Esophagus squamous epithelium (tissue), 5 donors: ENCODE results near the gene UBXN4. TPM values are rescaled to one million over a fixed set of nuclear protein-coding genes. Genes with fewer than 3 reads are reported as not detected.

ENCODE experiments used
- DNase-seq: peaks from one replicate; lab custom pipeline; 2025; lab: John Stamatoyannopoulos, UW
- H3K27ac ChIP-seq, 4 donors: fragments of 200-600 bp; sonication (generic); one replicate each; pipeline ENCODE4 v1.5.1; 2016 to 2019; ENCODE audit warnings: mild to moderate bottlenecking in 1 of 4
- H3K27me3 ChIP-seq, 4 donors: fragments of 200-600 bp; sonication (generic); 1 replicate in 3 of 4; 2 replicates in 1 of 4; pipeline versions ENCODE4 v1.5.1 to v1.6.0; 2017 to 2021; ENCODE audit warnings: antibody characterized with exemption in 1 of 4
- H3K36me3 ChIP-seq, 3 donors: fragments of 200-600 bp; sonication (generic); one replicate each; pipeline ENCODE4 v1.5.1; 2016 to 2019
- H3K4me1 ChIP-seq, 3 donors: fragments of 200-600 bp; sonication (generic); one replicate each; pipeline ENCODE4 v1.5.1; 2017 to 2019
- H3K4me3 ChIP-seq, 4 donors: fragments of 200-600 bp; sonication (generic); 1 replicate in 3 of 4; 2 replicates in 1 of 4; pipeline ENCODE4 v1.5.1; 2016 to 2019; ENCODE audit warnings: mild to moderate bottlenecking in 2 of 4, moderate library complexity in 1 of 4
- H3K9me3 ChIP-seq, 3 donors: fragments of 200-600 bp; sonication (generic); one replicate each; pipeline ENCODE4 v1.5.1; 2016 to 2019
- POLR2A ChIP-seq, 4 donors: fragments of 450-650 bp; IDR thresholded peaks; one replicate each; pipeline ENCODE4 v1.6.1; 2017; ENCODE audit warnings: antibody characterized with exemption in 4 of 4, mild to moderate bottlenecking in 4 of 4, moderate library complexity in 3 of 4
- WGBS, 2 donors: methylation state at CpG; one replicate each; pipeline ENCODE4 v1.1.5; 2018; 5-methylcytosine and 5-hydroxymethylcytosine counted together
- intact Hi-C: fragments of 100-400 bp; cut with DNase I; formaldehyde crosslinking; loops from one replicate; pipeline ENCODE4 v1.15.0; 2022
- total RNA-seq, 4 donors: library from RNA; depleted of rRNA; stranded (reverse); fragments of >200 nt; gene quantifications; one replicate each; pipeline ENCODE4 v1.1.0, GENCODE V29; 2016
- TF ChIP-seq, protein P1 (sequence below), 6 experiments: fragments of 450-650 bp in 4 of 6; fragments of 200-600 bp in 2 of 6; sonication (generic) in 2 of 6; IDR thresholded peaks; one replicate each; pipeline ENCODE4 v1.5.1; 2016 to 2019; ENCODE audit warnings: antibody characterized with exemption in 6 of 6, mild to moderate bottlenecking in 4 of 6, moderate library complexity in 4 of 6
- donor health status: DM: yes; HTN: yes; CAD: no.

Gene UBXN4
- total RNA-seq, 4 donors from 2014 or later: 40.2 to 66.9 (median 49.2) TPM

GRCh38 chr2:135733045-135733444 is 8.6 kb upstream of the UBXN4 start:
- no peak overlapping the region for H3K4me3 ChIP-seq
- DNase-seq: no peak
- no peak overlapping the region for H3K27ac ChIP-seq
- 91 to 97% methylated on average over 2 of the region's 2 CpGs for WGBS, 2 donors
- no peaks in the 10 kb centered on the region for H3K27me3 ChIP-seq
- no peaks in the 10 kb centered on the region for H3K4me1 ChIP-seq
- H3K9me3 ChIP-seq: no peaks in the 10 kb centered on the region
- intact Hi-C loops: no loop called here
- H3K36me3 ChIP-seq: no peaks in the 10 kb centered on the region
- TF ChIP-seq POLR2A (IDR thresholded peaks at IDR 0.05): no peak
- TF ChIP-seq, protein P1, sequence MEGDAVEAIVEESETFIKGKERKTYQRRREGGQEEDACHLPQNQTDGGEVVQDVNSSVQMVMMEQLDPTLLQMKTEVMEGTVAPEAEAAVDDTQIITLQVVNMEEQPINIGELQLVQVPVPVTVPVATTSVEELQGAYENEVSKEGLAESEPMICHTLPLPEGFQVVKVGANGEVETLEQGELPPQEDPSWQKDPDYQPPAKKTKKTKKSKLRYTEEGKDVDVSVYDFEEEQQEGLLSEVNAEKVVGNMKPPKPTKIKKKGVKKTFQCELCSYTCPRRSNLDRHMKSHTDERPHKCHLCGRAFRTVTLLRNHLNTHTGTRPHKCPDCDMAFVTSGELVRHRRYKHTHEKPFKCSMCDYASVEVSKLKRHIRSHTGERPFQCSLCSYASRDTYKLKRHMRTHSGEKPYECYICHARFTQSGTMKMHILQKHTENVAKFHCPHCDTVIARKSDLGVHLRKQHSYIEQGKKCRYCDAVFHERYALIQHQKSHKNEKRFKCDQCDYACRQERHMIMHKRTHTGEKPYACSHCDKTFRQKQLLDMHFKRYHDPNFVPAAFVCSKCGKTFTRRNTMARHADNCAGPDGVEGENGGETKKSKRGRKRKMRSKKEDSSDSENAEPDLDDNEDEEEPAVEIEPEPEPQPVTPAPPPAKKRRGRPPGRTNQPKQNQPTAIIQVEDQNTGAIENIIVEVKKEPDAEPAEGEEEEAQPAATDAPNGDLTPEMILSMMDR (IDR thresholded peaks at IDR 0.05): no peak

- intact Hi-C loops: no loop called here
- DNase-seq: no peak
- H3K4me1 ChIP-seq: no peaks in the 10 kb centered on the region
- no peak for TF ChIP-seq POLR2A (IDR thresholded peaks at IDR 0.05)
- TF ChIP-seq, protein P1 (IDR thresholded peaks at IDR 0.05): no peak
- H3K27me3 ChIP-seq: no peaks in the 10 kb centered on the region
- H3K9me3 ChIP-seq: no peaks in the 10 kb centered on the region
- WGBS, 2 donors: 94 to 98% methylated on average over 5 of the region's 5 CpGs
- no peak overlapping the region for H3K4me3 ChIP-seq
- H3K36me3 ChIP-seq: no peaks in the 10 kb centered on the region
- no peak overlapping the region for H3K27ac ChIP-seq
These were observed 5.1 kb upstream of the UBXN4 start for GRCh38 chr2:135736546-135736945.

GRCh38 chr2:135740206-135740605 is 1.4 kb upstream of the UBXN4 start:
- H3K27ac ChIP-seq: no peak overlapping the region
- no peak overlapping the region for H3K4me3 ChIP-seq
- no peak for TF ChIP-seq POLR2A (IDR thresholded peaks at IDR 0.05)
- TF ChIP-seq, protein P1 (IDR thresholded peaks at IDR 0.05): no peak
- intact Hi-C loops: no loop called here
- 93 to 95% methylated on average over 3 of the region's 3 CpGs for WGBS, 2 donors
- H3K36me3 ChIP-seq: no peaks in the 10 kb centered on the region
- H3K4me1 ChIP-seq: peaks cover 0 to 25% (median 22%) of the 10 kb centered on the region in 3 donors
- no peaks in the 10 kb centered on the region for H3K9me3 ChIP-seq
- no peaks in the 10 kb centered on the region for H3K27me3 ChIP-seq
- no peak for DNase-seq

DNA sequence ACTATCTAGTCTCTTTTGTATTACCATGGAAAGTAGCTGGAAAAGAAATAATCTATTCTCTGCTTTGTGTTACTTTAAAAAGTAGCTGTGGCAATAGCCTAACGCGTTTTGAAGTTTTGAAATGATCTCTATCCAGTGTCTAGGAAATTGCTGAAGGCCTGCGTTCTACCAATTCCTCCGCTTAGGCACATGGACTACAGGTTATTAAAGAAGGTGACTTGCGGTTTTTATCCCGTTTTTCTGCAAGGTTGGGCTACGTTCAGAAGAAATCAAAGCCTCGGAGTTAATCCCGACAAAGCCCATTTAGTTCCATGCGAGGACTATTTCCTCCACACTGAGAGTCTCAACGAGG is 636 bp upstream of the UBXN4 start:
- whole genome bisulfite sequencing, 2 donors: 81 to 84% methylated on average over 11 of the region's 11 CpGs
- Histone ChIP-seq H3K4me1 (peaks cover 0 to 30% (median 25%) of the 10 kb centered on the region in 3 donors), H3K9me3 (no peaks in the 10 kb centered on the region), H3K4me3 (peak overlapping the region in 2 of 4 donors; percentile 95 to 97), H3K36me3 (no peaks in the 10 kb centered on the region), H3K27me3 (no peaks in the 10 kb centered on the region), H3K27ac (peak overlapping the region in 3 of 4 donors; percentile 95 to 100 (median 100))
- TF ChIP-seq POLR2A (IDR thresholded peaks at IDR 0.05): no peak
- TF ChIP-seq, protein P1 (IDR thresholded peaks at IDR 0.05): no peak
- intact Hi-C loops: no loop called here
- no peak for DNase-seq

DNA sequence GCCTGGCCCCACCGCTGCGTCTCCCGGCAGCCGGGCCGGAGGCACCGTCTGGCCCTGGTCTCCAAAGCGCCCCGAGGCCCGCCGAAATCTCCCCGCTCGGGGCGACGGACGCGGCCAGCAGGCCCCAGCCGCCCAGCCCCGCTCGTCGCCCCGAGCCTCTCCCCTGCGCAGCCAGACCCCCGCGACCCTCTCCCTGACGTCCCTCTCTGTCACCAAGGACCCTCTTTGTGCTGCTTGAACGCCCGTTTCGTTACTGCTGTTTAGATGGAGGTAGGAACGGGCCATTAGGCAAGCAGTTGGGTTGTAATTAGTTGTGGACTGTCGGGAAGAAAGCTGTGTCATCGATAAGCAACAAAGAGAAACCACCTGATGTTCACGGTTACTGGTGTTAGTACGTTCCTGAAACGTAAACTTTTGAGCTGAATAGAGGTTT is 686 bp downstream of the UBXN4 start:
- no peaks in the 10 kb centered on the region for H3K9me3 ChIP-seq
- peak overlapping the region; percentile 95 to 100 (median 100) for H3K27ac ChIP-seq
- peaks cover 0 to 2% (median 0%) of the 10 kb centered on the region in 3 donors for H3K36me3 ChIP-seq
- peaks cover 0 to 37% (median 25%) of the 10 kb centered on the region in 3 donors for H3K4me1 ChIP-seq
- H3K4me3 ChIP-seq: peak overlapping the region; percentile 77 to 98 (median 96)
- intact Hi-C loops: no loop called here
- TF ChIP-seq, protein P1 (IDR thresholded peaks at IDR 0.05): no peak
- TF ChIP-seq POLR2A (IDR thresholded peaks at IDR 0.05): peak in 1 of 4 donors; percentile 34
- no peaks in the 10 kb centered on the region for H3K27me3 ChIP-seq
- no peak for DNase-seq
- 1% methylated on average over 15 to 16 of the region's 34 CpGs for WGBS, 2 donors
